GM12878 (cell line): ENCODE data around the gene IFNAR2.

Source experiments
- ASH2L ChIP-seq: fragments of 300-600, 200-600 bp; sonication (generic); IDR thresholded peaks from 2 replicates; pipeline ENCODE4 v1.6.1; 2017; ENCODE audit warnings: low read depth, mild to moderate bottlenecking, borderline replicate concordance
- CTCF ChIP-seq, 3 experiments: IDR thresholded peaks in 2 of 3; conservative IDR thresholded peaks in 1 of 3; 2 replicates each; pipeline ENCODE4 v1.5.1; 2011; ENCODE audit warnings: low read depth in 3 of 3, low read length in 3 of 3, mild to moderate bottlenecking in 3 of 3, control low read depth in 2 of 3, moderate library complexity in 2 of 3, inconsistent platforms in 1 of 3, mixed read lengths in 1 of 3; ENCODE audit not compliant: control insufficient read depth in 2 of 3, insufficient read depth in 1 of 3; ENCODE audit errors: extremely low read depth in 1 of 3
- HDAC2 ChIP-seq: fragments of 200-600 bp; sonication (generic); IDR thresholded peaks from 2 replicates; pipeline ENCODE4 v1.6.1; 2017
- KDM1A ChIP-seq: fragments of 200-600 bp; sonication (generic); IDR thresholded peaks from 2 replicates; pipeline ENCODE4 v1.6.1; 2016; ENCODE audit warnings: borderline replicate concordance
- NFIC ChIP-seq: IDR thresholded peaks from 2 replicates; pipeline ENCODE4 v1.6.1; 2012; ENCODE audit warnings: low read depth, mild to moderate bottlenecking, inconsistent platforms, low read length, moderate library complexity
- NFYB ChIP-seq: IDR thresholded peaks from 2 replicates; pipeline ENCODE4 v1.6.1; 2011; ENCODE audit warnings: low read depth, mild to moderate bottlenecking, low read length, improper control_type of control experiment, moderate library complexity; ENCODE audit not compliant: insufficient read depth
- NKRF ChIP-seq: fragments of 450-650 bp; conservative IDR thresholded peaks from 2 replicates; pipeline ENCODE4 v1.6.1; 2017; ENCODE audit warnings: mild to moderate bottlenecking, moderate library complexity
- POLR2A ChIP-seq: IDR thresholded peaks from 2 replicates; pipeline ENCODE4 v1.6.1; 2011; ENCODE audit warnings: low read depth, mild to moderate bottlenecking, low read length
- RAD21 ChIP-seq: IDR thresholded peaks from 2 replicates; pipeline ENCODE4 v1.6.1; 2011; ENCODE audit warnings: mild to moderate bottlenecking, low read depth, low read length, moderate library complexity; ENCODE audit not compliant: insufficient read depth
- SRF ChIP-seq, 2 experiments: IDR thresholded peaks; 2 replicates each; pipeline ENCODE4 v1.6.1; 2011; ENCODE audit warnings: low read depth in 2 of 2, low read length in 2 of 2, mild to moderate bottlenecking in 1 of 2, moderate library complexity in 1 of 2
- STAT3 ChIP-seq: IDR thresholded peaks from 2 replicates; pipeline ENCODE4 v1.6.1; 2011; ENCODE audit warnings: low read depth, low read length, improper control_type of control experiment
- TAF1 ChIP-seq: IDR thresholded peaks from 2 replicates; pipeline ENCODE4 v1.6.1; 2011; ENCODE audit warnings: mild to moderate bottlenecking, low read depth, low read length, borderline replicate concordance

- TF ChIP-seq NFIC (no peak), HDAC2 (no peak), CTCF (IDR thresholded peaks at IDR 0.05 in 2 of 3, conservative IDR thresholded peaks at IDR 0.05 in 1 of 3; ENCODE audit: control insufficient read depth in 2 of 3, extremely low read depth in 1 of 3, insufficient read depth in 1 of 3, low read depth in 3 of 3, low read length in 3 of 3) (no peak), ASH2L (no peak), STAT3 (no peak), NFYB (no peak), TAF1 (no peak), KDM1A (no peak), POLR2A (no peak), SRF (IDR thresholded peaks at IDR 0.05; ENCODE audit: low read depth in 2 of 2, low read length in 2 of 2) (no peak), RAD21 (no peak), NKRF (no peak)
Observed at GRCh38 chr21:33202464-33203363, 27.0 kb upstream of the IFNAR2 start.
